H7 (cell line): ENCODE results near the gene UPK3BL2. TPM values are rescaled to one million over a fixed set of nuclear protein-coding genes. Genes with fewer than 3 reads are reported as not detected.
"Not testable (repeated sequence)": the region's sequence is repeated elsewhere in the genome, so short reads cannot be mapped to it uniquely, and the experiment has no call there.

Experiments
- DNase-seq: peaks from one replicate; pipeline ENCODE4 v3.0.0; 2012
- H3K27me3 ChIP-seq: 2 replicates; pipeline ENCODE4 v1.6.0; 2011; ENCODE audit warnings: mild to moderate bottlenecking, low read length; ENCODE audit not compliant: control insufficient read depth, insufficient read depth
- H3K36me3 ChIP-seq: replicated peaks from 2 replicates; pipeline ENCODE4 v1.5.1; 2011; ENCODE audit warnings: low read length; ENCODE audit not compliant: control insufficient read depth, insufficient read depth
- H3K4me3 ChIP-seq: 2 replicates; pipeline ENCODE4 v1.5.1; 2011; ENCODE audit warnings: low read depth, mild to moderate bottlenecking, control low read depth, low read length, moderate library complexity; ENCODE audit not compliant: insufficient read depth
- total RNA-seq: library from RNA; depleted of rRNA; stranded (reverse); fragments of >200 nt; shearing (Covaris generic); gene quantifications from 2 replicates; pipeline ENCODE4 v1.2.3, GENCODE V29; 2014; rRNA removed

Gene UPK3BL2
- total RNA-seq, 1 experiment from 2014 or later, result 4.0 TPM

DNA sequence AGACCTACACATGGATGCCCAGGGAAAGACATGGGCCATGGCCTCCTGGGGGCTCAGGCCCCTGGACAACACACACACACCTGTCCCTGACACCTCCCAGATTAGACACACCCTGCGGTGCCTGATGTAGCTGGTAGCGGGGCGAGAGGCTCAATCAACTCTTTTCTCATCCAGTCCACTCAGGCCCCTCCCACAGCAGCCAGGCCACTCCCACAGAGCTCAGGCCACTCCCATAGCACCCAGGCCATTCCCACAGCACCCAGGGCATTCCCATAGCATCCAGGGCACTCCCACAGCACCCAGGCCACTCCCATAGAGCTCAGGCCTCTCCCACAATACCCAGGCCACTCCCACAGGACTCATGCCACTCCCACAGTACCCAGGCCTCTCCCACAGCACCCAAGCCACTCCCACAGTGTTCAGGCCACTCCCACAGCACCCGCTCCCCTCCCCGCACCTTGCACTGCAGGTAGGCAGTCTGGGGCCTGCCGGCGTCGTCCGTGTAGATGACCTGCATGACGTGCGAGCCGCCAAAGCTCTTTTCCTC is 52.9 kb downstream of the UPK3BL2 start:
- not testable (repeated sequence) for H3K27me3 ChIP-seq, H3K36me3 ChIP-seq, H3K4me3 ChIP-seq, DNase-seq

Other genes with a start within 250 kb of the UPK3BL2 start
- not detected in 2 replicates for gene SPDYE6, start 187.3 kb downstream of the UPK3BL2 start, total RNA-seq
- 20.5 and 24.4 TPM in 2 replicates for gene PRKRIP1, start 147.3 kb downstream of the UPK3BL2 start, total RNA-seq
- 13.3 and 17.3 TPM in 2 replicates for gene ORAI2, start 110.1 kb downstream of the UPK3BL2 start, total RNA-seq
- gene ALKBH4, start 78.8 kb downstream of the UPK3BL2 start, total RNA-seq, result 29.1 and 30.5 TPM in 2 replicates
- 54.0 and 67.2 TPM in 2 replicates for gene LRWD1, start 78.7 kb downstream of the UPK3BL2 start, total RNA-seq
- 40.9 and 42.2 TPM in 2 replicates for gene POLR2J, start 64.8 kb downstream of the UPK3BL2 start, total RNA-seq
- 3.2 and 5.9 TPM in 2 replicates for gene RASA4B, start 25.9 kb downstream of the UPK3BL2 start, total RNA-seq
- not detected in 2 replicates for gene SPDYE2, start 7.5 kb upstream of the UPK3BL2 start, total RNA-seq
- gene POLR2J3, start 28.9 kb upstream of the UPK3BL2 start, total RNA-seq, result 12.7 and 13.8 TPM in 2 replicates
- gene RASA4, start 73.1 kb upstream of the UPK3BL2 start, total RNA-seq, result 7.8 and 9.3 TPM in 2 replicates
- gene UPK3BL1, start 99.1 kb upstream of the UPK3BL2 start, total RNA-seq, result 21.6 and 28.3 TPM in 2 replicates
- gene SPDYE2B, start 106.6 kb upstream of the UPK3BL2 start, total RNA-seq, result not detected in 2 replicates
- gene POLR2J2, start 128.0 kb upstream of the UPK3BL2 start, total RNA-seq, result 0.83 and 1.7 TPM in 2 replicates
- gene FAM185A, start 205.3 kb upstream of the UPK3BL2 start, total RNA-seq, result 3.5 and 5.1 TPM in 2 replicates